ENCODE data around the gene RNF212.

- TF ChIP-seq EZH2 (IDR thresholded peaks at IDR 0.05; ENCODE audit: insufficient read depth, poor library complexity, severe bottlenecking) = no peak
- no peak for TF ChIP-seq EZH2phosphoT487 (IDR thresholded peaks at IDR 0.05; ENCODE audit: insufficient read depth, low read depth)
Measured at GRCh38 chr4:1136048-1136447, 22.7 kb upstream of the RNF212 start.

All from GM23248 (cell line).